Measurements from ENCODE around the gene SEPHS2. TPM values are rescaled to one million over a fixed set of nuclear protein-coding genes. Genes with fewer than 3 reads are reported as not detected.

SEPHS2 gene
- total and polyA plus RNA-seq, 2 of the 8 experiments (the other 6 are each of a cell fraction or from before 2014, with no cell fraction given) = 28.2 to 61.8 TPM

GRCh38 chr16:30493941-30494488 lies 48.3 kb upstream of the SEPHS2 start:
- Histone ChIP-seq H3K4me2 (ENCODE audit: insufficient read depth in 1 of 2, low read depth in 2 of 2, low read length in 2 of 2) (no peak overlapping the region), H3K4me1 (replicated peaks in 1 of 4; ENCODE audit: control insufficient read depth in 3 of 4, insufficient read depth in 4 of 4, low read length in 3 of 4) (peaks cover 0 to 2% (median under 1%) of the 10 kb centered on the region in 4 experiments; a peak in 1 of 7 replicates), H4K5ac (ENCODE audit: insufficient read length, low read depth, low read length) (no peak overlapping the region), H2BK5ac (ENCODE audit: low read depth, low read length) (no peak overlapping the region), H3K27ac (ENCODE audit: low read depth, low read length) (no peak overlapping the region), H3K23me2 (ENCODE audit: low read depth, low read length) (no peaks in the 10 kb centered on the region), H4K91ac (replicated peaks; ENCODE audit: insufficient read length, low read length) (no peak overlapping the region), H3K4ac (replicated peaks; ENCODE audit: insufficient read length, low read depth, low read length) (no peak overlapping the region), H3K27me3 (replicated peaks in 1 of 4; ENCODE audit: control insufficient read depth in 3 of 4, extremely low read depth in 1 of 4, insufficient read depth in 3 of 4, low read length in 3 of 4) (peaks cover 0 to 2% (median 0%) of the 10 kb centered on the region in 4 experiments; a peak in 1 of 7 replicates), H3K18ac (ENCODE audit: extremely low read depth, low read length) (no peak overlapping the region), H2BK120ac (replicated peaks; ENCODE audit: low read depth, low read length) (no peak overlapping the region), H3K79me2 (ENCODE audit: control insufficient read depth in 1 of 2, insufficient read depth in 2 of 2, low read length in 2 of 2) (no peaks in the 10 kb centered on the region), H3K14ac (ENCODE audit: insufficient read length) (no peak overlapping the region), H3K4me3 (ENCODE audit: extremely low read depth in 1 of 4, insufficient read depth in 2 of 4, low read depth in 3 of 4, low read length in 4 of 4) (no peak overlapping the region), H4K20me1 (replicated peaks in 1 of 2; ENCODE audit: control insufficient read depth in 1 of 2, insufficient read depth in 2 of 2, low read length in 2 of 2) (no peaks in the 10 kb centered on the region), H3K79me1 (ENCODE audit: low read depth, low read length) (no peaks in the 10 kb centered on the region), H2BK20ac (ENCODE audit: low read length) (no peak overlapping the region), H2AK5ac (ENCODE audit: low read depth, low read length) (no peak overlapping the region), H3K36me3 (ENCODE audit: control insufficient read depth in 2 of 4, insufficient read depth in 4 of 4, low read length in 3 of 4) (no peaks in the 10 kb centered on the region), H3K9me3 (ENCODE audit: insufficient read depth in 2 of 2, low read depth in 1 of 2, low read length in 1 of 2) (no peaks in the 10 kb centered on the region), H3K9ac (replicated peaks in 1 of 4; ENCODE audit: extremely low read depth in 1 of 4, low read depth in 3 of 4, low read length in 3 of 4) (no peak overlapping the region; a peak in 1 of 7 replicates), H2AFZ (ENCODE audit: low read length) (0 out of 2 replicates have a peak overlapping the region, but pooled peaks have one; percentile 34), H3K23ac (ENCODE audit: insufficient read length) (no peak overlapping the region), H3K56ac (replicated peaks; ENCODE audit: insufficient read length, low read depth, low read length) (no peak overlapping the region), H4K8ac (ENCODE audit: extremely low read depth, insufficient read depth, low read length) (no peak overlapping the region; the same call in 1 of the 2 replicates), H2BK12ac (ENCODE audit: low read depth, low read length) (peak overlapping the region; percentile 39; the same call in 1 of the 2 replicates), H2BK15ac (ENCODE audit: low read length) (0 out of 2 replicates have a peak overlapping the region, but pooled peaks have one; percentile 16)
- ChIA-PET CTCF (ENCODE audit: partially characterized antibody) (interaction anchor here (1.3 to 3.1 kb wide), 4 partner anchors 11 to 70 kb away, joined by 3 to 14 read pairs (median 4); partner anchors contain the start of gene ITGAL), POLR2A (ENCODE audit: partially characterized antibody) (no interaction called here)
- WGBS, 2 experiments (ENCODE audit: extremely low coverage in 1 of 2, insufficient coverage in 1 of 2, insufficient read length in 1 of 2, insufficient replicate concordance in 2 of 2, low coverage in 1 of 2, low lambda C conversion rate in 2 of 2, missing lambda C conversion rate in 1 of 2) = 90% methylated on average over 11 of the region's 11 CpGs; no CpG with 5 or more reads in 1 of the 2 experiments
- FAIRE-seq = no peak
- DNase-seq (ENCODE audit: low read depth in 1 of 2, low spot score in 2 of 2) = no peak
- TF ChIP-seq EZH2 (IDR thresholded peaks at IDR 0.05; ENCODE audit: low read depth, low read length, severe bottlenecking) (no peak), E2F6 (IDR thresholded peaks at IDR 0.05) (peak; percentile 74), BRCA1 (IDR thresholded peaks at IDR 0.05; ENCODE audit: low read depth, low read length) (no peak), BACH1 (IDR thresholded peaks at IDR 0.05; ENCODE audit: low read length) (no peak), CBX5 (IDR thresholded peaks at IDR 0.05; ENCODE audit: low read depth, low read length) (no peak), ASH2L (IDR thresholded peaks at IDR 0.05; ENCODE audit: low read length) (no peak), JUND (IDR thresholded peaks at IDR 0.05; ENCODE audit: low read length) (no peak), ZNF274 (IDR thresholded peaks at IDR 0.05; ENCODE audit: borderline replicate concordance, extremely low read depth, low read length) (no peak), YY1 (IDR thresholded peaks at IDR 0.05; ENCODE audit: low read depth, low read length) (no peak), SAP30 (IDR thresholded peaks at IDR 0.05; ENCODE audit: insufficient read depth, insufficient replicate concordance, low read length) (no peak)
- TF ChIP-seq, protein P1, sequence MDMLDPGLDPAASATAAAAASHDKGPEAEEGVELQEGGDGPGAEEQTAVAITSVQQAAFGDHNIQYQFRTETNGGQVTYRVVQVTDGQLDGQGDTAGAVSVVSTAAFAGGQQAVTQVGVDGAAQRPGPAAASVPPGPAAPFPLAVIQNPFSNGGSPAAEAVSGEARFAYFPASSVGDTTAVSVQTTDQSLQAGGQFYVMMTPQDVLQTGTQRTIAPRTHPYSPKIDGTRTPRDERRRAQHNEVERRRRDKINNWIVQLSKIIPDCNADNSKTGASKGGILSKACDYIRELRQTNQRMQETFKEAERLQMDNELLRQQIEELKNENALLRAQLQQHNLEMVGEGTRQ (IDR thresholded peaks at IDR 0.05; ENCODE audit: low read length) = no peak
